Astrocyte of the spinal cord (primary cell): ENCODE data around the gene IGFBP2.

ENCODE experiments used
- DNase-seq: peaks from one replicate; pipeline ENCODE4 v3.0.0; 2011; ENCODE audit warnings: low read depth, low spot score
- H3K4me3 ChIP-seq: 2 replicates; pipeline ENCODE4 v1.5.1; 2011; ENCODE audit warnings: low read depth, mild to moderate bottlenecking, low read length, moderate library complexity
- CTCF ChIP-seq: IDR thresholded peaks from 2 replicates; pipeline ENCODE4 v1.5.1; 2012; ENCODE audit warnings: low read depth, mild to moderate bottlenecking, low read length, inconsistent platforms
- in situ Hi-C: cut with HindIII; loops from 2 replicates; pipeline ENCODE4 v1.10.0; 2017; ENCODE audit warnings: low sequenced_read_pairs

IGFBP2 gene

GRCh38 chr2:216672466-216672865 is 39.2 kb downstream of the IGFBP2 start:
- TF ChIP-seq CTCF: no peak
- in situ Hi-C loops: no loop called here
- DNase-seq: no peak
- no peak overlapping the region for H3K4me3 ChIP-seq

- no peak overlapping the region for H3K4me3 ChIP-seq
- DNase-seq: no peak
- in situ Hi-C loops: no loop called here
- no peak for TF ChIP-seq CTCF
Observed at GRCh38 chr2:216673021-216673420, 39.8 kb downstream of the IGFBP2 start.

GRCh38 chr2:216673609-216674008 is 40.4 kb downstream of the IGFBP2 start:
- no peak overlapping the region for H3K4me3 ChIP-seq
- no peak for DNase-seq
- no peak for TF ChIP-seq CTCF
- in situ Hi-C loops: no loop called here

- H3K4me3 ChIP-seq: no peak overlapping the region
- in situ Hi-C loops: no loop called here
- DNase-seq: no peak
- no peak for TF ChIP-seq CTCF
Observed at GRCh38 chr2:216674376-216674775, 41.2 kb downstream of the IGFBP2 start.

DNA sequence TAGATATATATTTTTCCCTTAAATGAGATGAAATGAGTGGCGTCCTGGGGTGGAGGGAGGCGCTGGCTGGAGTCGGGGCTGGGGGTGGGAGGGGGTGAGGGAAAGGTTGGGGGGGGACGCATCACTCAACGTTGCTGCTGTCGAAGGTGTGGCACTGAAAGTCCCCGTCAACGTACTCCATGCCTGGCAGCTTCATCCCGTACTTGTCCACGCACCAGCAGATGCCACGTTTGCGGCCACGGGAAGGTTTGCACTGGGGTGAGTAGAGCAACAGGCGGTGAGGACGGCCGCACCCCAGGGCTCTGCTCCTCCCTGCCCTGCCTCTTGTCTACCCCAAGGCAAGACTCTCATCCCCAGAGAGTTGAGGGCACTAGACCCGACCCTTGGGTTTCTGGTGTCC is 43.4 kb downstream of the IGFBP2 start:
- H3K4me3 ChIP-seq: no peak overlapping the region
- TF ChIP-seq CTCF: no peak
- in situ Hi-C loops: no loop called here
- no peak for DNase-seq

DNA sequence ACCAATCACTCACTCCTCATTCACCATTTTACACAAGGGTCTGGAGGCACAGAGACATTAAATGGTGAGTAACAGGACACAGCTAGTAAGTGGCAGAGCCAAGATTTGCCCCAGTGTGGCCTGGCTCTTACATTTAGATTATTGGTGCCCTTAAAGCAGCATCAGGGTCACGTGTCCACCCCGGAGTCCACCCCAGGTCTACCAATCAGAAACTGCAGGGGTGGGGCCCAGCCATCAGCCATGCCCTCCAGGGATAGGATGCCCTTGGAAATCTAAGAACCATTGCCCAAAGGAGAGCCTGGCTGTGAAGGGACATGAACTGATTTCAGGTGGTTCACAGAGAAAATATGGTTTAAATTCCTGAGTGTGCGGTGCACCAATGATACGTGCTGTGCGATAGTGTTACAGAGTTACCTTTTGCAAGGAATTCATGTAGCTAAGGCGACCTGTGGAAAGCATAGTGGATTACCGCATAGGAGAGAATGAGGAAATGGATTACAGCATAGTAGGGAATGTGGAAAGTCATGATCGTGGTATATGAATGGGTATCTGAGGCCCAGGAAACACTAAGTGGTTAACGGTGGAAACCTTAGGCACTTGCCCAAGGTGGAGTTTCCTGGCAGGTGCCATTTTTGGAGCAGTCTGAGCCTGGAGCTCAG is 44.3 kb downstream of the IGFBP2 start:
- in situ Hi-C loops: no loop called here

More for the DNA sequence above, 44.3 kb downstream of the IGFBP2 start:
- no peak for TF ChIP-seq CTCF
- no peak for DNase-seq
- H3K4me3 ChIP-seq: no peak overlapping the region
